Measurements from ENCODE around the gene DNAJB12. TPM values are rescaled to one million over a fixed set of nuclear protein-coding genes. Genes with fewer than 3 reads are reported as not detected.
"Not testable (repeated sequence)": the region's sequence is repeated elsewhere in the genome, so short reads cannot be mapped to it uniquely, and the experiment has no call there.

Gene DNAJB12
- total and polyA plus RNA-seq, 8 donors = 2.3 to 43.2 (median 18.2) TPM

DNA sequence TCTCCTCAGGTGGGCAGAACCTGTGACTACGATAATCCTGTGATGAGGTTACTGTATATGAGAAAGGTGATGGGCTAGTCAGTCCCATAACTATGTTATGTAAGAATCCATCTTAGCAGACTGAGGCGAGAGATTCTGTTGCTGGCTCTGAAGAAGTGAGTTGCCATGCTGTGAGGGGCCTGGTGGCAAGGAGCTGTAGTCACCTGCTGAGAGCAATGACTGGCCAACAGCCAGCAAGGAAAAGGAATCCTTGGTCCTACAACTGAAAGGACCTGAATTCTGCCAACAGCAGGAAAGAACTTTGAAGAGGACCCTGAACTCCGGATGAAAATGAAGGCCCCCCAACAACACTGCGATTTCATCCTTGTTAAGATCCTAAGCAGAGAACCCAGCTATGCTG is 31.0 kb upstream of the DNAJB12 start:
- H3K27ac ChIP-seq = no peak overlapping the region
- H3K4me3 ChIP-seq = no peak overlapping the region
- intact Hi-C loops (cut with DNase I; ENCODE audit: low total_unique reads) = no loop called here
- TF ChIP-seq CTCF (IDR thresholded peaks at IDR 0.05) = no peak
- TF ChIP-seq POLR2AphosphoS5 (IDR thresholded peaks at IDR 0.05) = no peak
- TF ChIP-seq EP300 (IDR thresholded peaks at IDR 0.05) = no peak
- TF ChIP-seq POLR2A (IDR thresholded peaks at IDR 0.05) = no peak
- no peaks in the 10 kb centered on the region for H3K27me3 ChIP-seq
- no peaks in the 10 kb centered on the region for H3K4me1 ChIP-seq
- no peak for DNase-seq
- no peaks in the 10 kb centered on the region for H3K9me3 ChIP-seq
- peaks cover 0 to 3% (median 0%) of the 10 kb centered on the region in 4 donors for H3K36me3 ChIP-seq
- 85 to 96% (median 89%) methylated on average over 4 of the region's 4 CpGs for WGBS, 5 donors

DNA sequence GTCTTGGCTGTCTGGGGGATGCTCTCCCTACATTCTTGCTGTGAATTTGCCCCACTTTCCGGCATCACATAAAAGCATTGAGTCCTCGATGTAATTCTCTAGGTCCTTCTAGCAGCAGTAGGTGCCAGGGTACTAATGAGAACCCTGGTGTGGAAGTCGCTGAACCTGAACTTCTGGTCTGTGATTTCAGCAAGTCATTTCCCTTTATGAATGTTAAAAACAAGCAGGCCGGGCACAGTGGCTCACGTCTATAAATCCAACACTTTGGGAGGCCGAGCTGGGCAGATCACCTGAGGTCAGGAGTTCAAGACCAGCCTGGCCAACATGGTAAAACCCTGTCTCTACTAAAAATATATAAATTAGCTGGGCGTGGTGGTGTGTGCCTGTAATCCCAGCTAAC is 30.3 kb upstream of the DNAJB12 start:
- H3K36me3 ChIP-seq; H3K27me3 ChIP-seq; intact Hi-C loops (cut with DNase I; ENCODE audit: low total_unique reads); H3K27ac ChIP-seq; H3K4me3 ChIP-seq; H3K9me3 ChIP-seq; H3K4me1 ChIP-seq: not testable (repeated sequence)
- peak in 1 of 2 donors; percentile 74 for DNase-seq
- 49 to 69% (median 62%) methylated on average over 7 of the region's 7 CpGs for WGBS, 5 donors

- no peaks in the 10 kb centered on the region for H3K4me1 ChIP-seq
- intact Hi-C loops (cut with DNase I; ENCODE audit: low total_unique reads) = no loop called here
- peaks cover 0 to 31% (median 22%) of the 10 kb centered on the region in 4 donors for H3K36me3 ChIP-seq
- 75 to 93% (median 83%) methylated on average over 2 of the region's 2 CpGs for WGBS, 5 donors
- no peak overlapping the region for H3K27ac ChIP-seq
- H3K9me3 ChIP-seq = no peaks in the 10 kb centered on the region
- DNase-seq = no peak
- H3K4me3 ChIP-seq = no peak overlapping the region
- TF ChIP-seq CTCF (IDR thresholded peaks at IDR 0.05) (no peak), EP300 (IDR thresholded peaks at IDR 0.05) (no peak), POLR2A (IDR thresholded peaks at IDR 0.05) (no peak), POLR2AphosphoS5 (IDR thresholded peaks at IDR 0.05) (no peak)
- H3K27me3 ChIP-seq = no peaks in the 10 kb centered on the region
Measured at GRCh38 chr10:72379776-72380175, 25.1 kb upstream of the DNAJB12 start.

- WGBS, 5 donors = 91 to 94% (median 93%) methylated on average over 2 of the region's 2 CpGs
- TF ChIP-seq EP300 (IDR thresholded peaks at IDR 0.05) = no peak
- no peak for TF ChIP-seq POLR2AphosphoS5 (IDR thresholded peaks at IDR 0.05)
- no peak for TF ChIP-seq POLR2A (IDR thresholded peaks at IDR 0.05)
- TF ChIP-seq CTCF (IDR thresholded peaks at IDR 0.05) = no peak
- Histone ChIP-seq H3K4me1 (no peaks in the 10 kb centered on the region), H3K4me3 (no peak overlapping the region), H3K27ac (no peak overlapping the region), H3K36me3 (peaks cover 0 to 35% (median 29%) of the 10 kb centered on the region in 4 donors), H3K9me3 (no peaks in the 10 kb centered on the region), H3K27me3 (no peaks in the 10 kb centered on the region)
- intact Hi-C loops (cut with DNase I; ENCODE audit: low total_unique reads) = no loop called here
- no peak for DNase-seq
Measured at GRCh38 chr10:72379062-72379461, 24.3 kb upstream of the DNAJB12 start.

- intact Hi-C loops (cut with DNase I; ENCODE audit: low total_unique reads) = no loop called here
- Histone ChIP-seq H3K36me3 (peaks cover 0 to 56% (median 49%) of the 10 kb centered on the region in 4 donors), H3K4me1 (peaks cover 0 to 3% (median 0%) of the 10 kb centered on the region in 4 donors), H3K4me3 (no peak overlapping the region), H3K27me3 (no peaks in the 10 kb centered on the region), H3K9me3 (no peaks in the 10 kb centered on the region), H3K27ac (no peak overlapping the region)
- TF ChIP-seq CTCF (IDR thresholded peaks at IDR 0.05) (peak in 1 of 7 experiments; percentile 11), POLR2A (IDR thresholded peaks at IDR 0.05) (no peak)
- WGBS, 5 donors = 58 to 67% (median 63%) methylated on average over 5 of the region's 5 CpGs
- DNase-seq = peak in 1 of 2 donors; percentile 64
Measured at GRCh38 chr10:72375585-72375984, 20.9 kb upstream of the DNAJB12 start.
